ENCODE measurements around the gene RAB44. TPM values are rescaled to one million over a fixed set of nuclear protein-coding genes. Genes with fewer than 3 reads are reported as not detected.

RAB44 gene
- total and polyA plus RNA-seq, 2 of the 4 experiments (the other 2 are of a cell fraction): 0.03 TPM; not detected in 1

GRCh38 chr6:36701401-36701991 lies 3.9 kb downstream of the RAB44 start:
- Histone ChIP-seq H3K14ac (replicated peaks; ENCODE audit: low read depth, low read length) (no peak overlapping the region; the same call in 1 of the 2 replicates), H2BK20ac (ENCODE audit: low read depth, low read length) (no peak overlapping the region), H4K8ac (ENCODE audit: low read depth in 2 of 2, low read length in 2 of 2) (no peak overlapping the region), H3K27me3 (ENCODE audit: control insufficient read depth, insufficient read depth, low read length) (peaks cover 23% of the 10 kb centered on the region), H2AK9ac (replicated peaks; ENCODE audit: low read depth, low read length, poor library complexity) (no peak overlapping the region), H3K79me1 (ENCODE audit: low read depth in 1 of 2, low read length in 2 of 2) (no peaks in the 10 kb centered on the region), H3K18ac (ENCODE audit: low read depth, low read length) (no peak overlapping the region), H2BK5ac (ENCODE audit: low read depth, low read length, poor library complexity, severe bottlenecking) (no peak overlapping the region), H2BK120ac (ENCODE audit: low read depth, low read length) (no peak overlapping the region), H4K5ac (ENCODE audit: low read depth, low read length) (no peak overlapping the region), H3K4me1 (ENCODE audit: control insufficient read depth, insufficient read depth, low read length) (no peaks in the 10 kb centered on the region), H3K4me2 (ENCODE audit: low read depth, low read length) (no peak overlapping the region), H3K4ac (ENCODE audit: low read depth, low read length) (no peak overlapping the region), H2AFZ (replicated peaks; ENCODE audit: low read length, poor library complexity) (peak overlapping the region; percentile 38), H4K91ac (ENCODE audit: insufficient read depth, low read depth, low read length) (no peak overlapping the region), H3K36me3 (ENCODE audit: control insufficient read depth, insufficient read depth, low read length) (no peaks in the 10 kb centered on the region), H3K23ac (ENCODE audit: low read depth, low read length) (no peak overlapping the region), H3K56ac (ENCODE audit: extremely low read depth, insufficient read depth, low read length) (no peak overlapping the region), H3K4me3 (ENCODE audit: insufficient read depth, low read depth, low read length) (no peak overlapping the region), H2BK15ac (ENCODE audit: low read depth, low read length) (no peak overlapping the region), H3K9me1 (ENCODE audit: insufficient read depth, low read length) (peaks cover 3% of the 10 kb centered on the region; the same call in 1 of the 2 replicates), H3K9ac (ENCODE audit: low read depth, low read length) (no peak overlapping the region), H2AK5ac (ENCODE audit: low read depth, low read length) (peak overlapping the region; percentile 29; the same call in 1 of the 2 replicates), H3K27ac (ENCODE audit: insufficient read depth, low read length) (no peak overlapping the region), H3K9me3 (ENCODE audit: control insufficient read depth, insufficient read depth, low read length) (peaks cover 3% of the 10 kb centered on the region), H4K20me1 (ENCODE audit: insufficient read depth, low read length) (no peaks in the 10 kb centered on the region)
- BruUV-seq (replicated peaks): no TSS peak
- in situ Hi-C loops (cut with MboI; ENCODE audit: low sequenced_read_pairs): loop anchor here (5.0 kb wide), 1 partner anchor 51 kb away; no protein-coding TSS in a partner anchor
- POLR2A ChIA-PET (ENCODE audit: unreplicated experiment): no interaction called here
- ATAC-seq (ENCODE audit: low read depth): peak; percentile 51
- dilution Hi-C loops (cut with HindIII; ENCODE audit: low sequenced_read_pairs, unreplicated experiment): no loop called here
- no peak for TF ChIP-seq CEBPB (IDR thresholded peaks at IDR 0.05; ENCODE audit: low read depth, low read length)
- no peak for TF ChIP-seq BHLHE40 (IDR thresholded peaks at IDR 0.05; ENCODE audit: low read depth, low read length)
- TF ChIP-seq FOS (IDR thresholded peaks at IDR 0.05; ENCODE audit: low read depth, low read length): no peak
- TF ChIP-seq SMC3 (IDR thresholded peaks at IDR 0.05; ENCODE audit: low read depth, low read length): no peak
- no peak for TF ChIP-seq RCOR1 (IDR thresholded peaks at IDR 0.05; ENCODE audit: insufficient replicate concordance, low read length)
- TF ChIP-seq POLR2A (IDR thresholded peaks at IDR 0.05; ENCODE audit: low read depth, low read length): no peak
- no peak for TF ChIP-seq ELK1 (IDR thresholded peaks at IDR 0.05; ENCODE audit: borderline replicate concordance, low read depth, low read length)
- TF ChIP-seq, protein P1, sequence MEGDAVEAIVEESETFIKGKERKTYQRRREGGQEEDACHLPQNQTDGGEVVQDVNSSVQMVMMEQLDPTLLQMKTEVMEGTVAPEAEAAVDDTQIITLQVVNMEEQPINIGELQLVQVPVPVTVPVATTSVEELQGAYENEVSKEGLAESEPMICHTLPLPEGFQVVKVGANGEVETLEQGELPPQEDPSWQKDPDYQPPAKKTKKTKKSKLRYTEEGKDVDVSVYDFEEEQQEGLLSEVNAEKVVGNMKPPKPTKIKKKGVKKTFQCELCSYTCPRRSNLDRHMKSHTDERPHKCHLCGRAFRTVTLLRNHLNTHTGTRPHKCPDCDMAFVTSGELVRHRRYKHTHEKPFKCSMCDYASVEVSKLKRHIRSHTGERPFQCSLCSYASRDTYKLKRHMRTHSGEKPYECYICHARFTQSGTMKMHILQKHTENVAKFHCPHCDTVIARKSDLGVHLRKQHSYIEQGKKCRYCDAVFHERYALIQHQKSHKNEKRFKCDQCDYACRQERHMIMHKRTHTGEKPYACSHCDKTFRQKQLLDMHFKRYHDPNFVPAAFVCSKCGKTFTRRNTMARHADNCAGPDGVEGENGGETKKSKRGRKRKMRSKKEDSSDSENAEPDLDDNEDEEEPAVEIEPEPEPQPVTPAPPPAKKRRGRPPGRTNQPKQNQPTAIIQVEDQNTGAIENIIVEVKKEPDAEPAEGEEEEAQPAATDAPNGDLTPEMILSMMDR (conservative IDR thresholded peaks at IDR 0.05; ENCODE audit: low read depth, low read length): no peak
- no peak for TF ChIP-seq CHD1 (IDR thresholded peaks at IDR 0.05; ENCODE audit: low read depth, low read length)
- no peak for TF ChIP-seq RAD21 (IDR thresholded peaks at IDR 0.05; ENCODE audit: low read length)
- TF ChIP-seq NFE2L2 (IDR thresholded peaks at IDR 0.05; ENCODE audit: low read depth, low read length): no peak
- no peak for TF ChIP-seq MAFK (IDR thresholded peaks at IDR 0.05; ENCODE audit: low read depth, low read length)
- TF ChIP-seq MAZ (IDR thresholded peaks at IDR 0.05; ENCODE audit: borderline replicate concordance, low read depth, low read length): no peak
- no peak for TF ChIP-seq MXI1 (IDR thresholded peaks at IDR 0.05; ENCODE audit: borderline replicate concordance, low read depth, low read length)
- no peak for TF ChIP-seq USF2 (IDR thresholded peaks at IDR 0.05; ENCODE audit: low read depth, low read length)
- no peak for TF ChIP-seq RFX5 (IDR thresholded peaks at IDR 0.05; ENCODE audit: low read depth, low read length)
- 100% methylated on average over 1 of the region's 3 CpGs; no CpG with 5 or more reads in 1 of the 2 experiments for WGBS, 2 experiments (ENCODE audit: extremely low coverage in 2 of 2, insufficient read length in 1 of 2)
- intact Hi-C loops (cut with micrococcal nuclease): no loop called here
- CTCF ChIA-PET: no interaction called here
- DNase-seq: no peak

Data from IMR-90 (cell line).